Activated T-cell treated with anti-CD3 and anti-CD28 coated beads for 48 hours (primary cell): ENCODE measurements around the gene DYNLT2.
A peak's percentile ranks its signal among the peaks of the same experiment; 100 is the strongest.

Experiments
- DNase-seq: peaks from one replicate; pipeline ENCODE4 v3.0.0-alpha.2; 2020; ENCODE audit warnings: low read depth

DYNLT2 gene

DNA sequence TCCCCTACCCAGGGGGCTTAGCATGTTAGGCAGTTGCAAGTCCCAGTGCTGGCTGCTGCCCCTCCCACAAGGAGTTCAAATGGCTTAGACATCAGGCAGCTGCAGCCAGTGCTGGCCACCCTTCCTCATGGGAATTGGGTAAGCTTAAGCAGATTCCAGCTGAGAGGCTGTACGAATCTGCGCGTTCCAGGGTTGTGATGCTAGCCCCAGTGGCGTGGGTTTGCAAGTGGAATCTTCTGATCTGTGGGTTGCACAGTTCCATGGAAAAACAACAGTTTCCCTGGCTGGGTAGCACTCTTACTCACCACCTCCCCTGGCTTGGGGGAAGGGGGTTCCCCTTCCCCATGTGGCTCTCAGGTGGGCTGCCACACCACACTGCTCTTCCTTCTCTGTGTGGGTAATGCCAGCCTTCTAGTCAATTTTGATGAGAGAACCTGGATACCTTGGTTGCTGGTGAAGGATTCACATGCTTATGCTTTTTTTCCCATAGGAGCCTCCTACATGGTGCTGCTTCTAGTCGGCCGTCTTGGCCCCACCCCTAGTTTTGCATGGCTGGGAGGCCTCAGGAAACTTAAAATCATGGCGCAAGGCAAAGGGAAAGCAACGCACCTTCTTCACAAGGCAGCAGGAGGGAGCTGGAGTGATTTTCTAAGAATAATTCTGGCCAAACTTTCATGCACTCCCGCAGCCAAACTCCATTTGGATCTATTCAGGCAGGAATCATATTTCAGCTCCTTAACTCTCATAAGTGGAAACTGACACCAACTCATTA, 13.0 kb downstream of the DYNLT2 start:
- no peak for DNase-seq

DNA sequence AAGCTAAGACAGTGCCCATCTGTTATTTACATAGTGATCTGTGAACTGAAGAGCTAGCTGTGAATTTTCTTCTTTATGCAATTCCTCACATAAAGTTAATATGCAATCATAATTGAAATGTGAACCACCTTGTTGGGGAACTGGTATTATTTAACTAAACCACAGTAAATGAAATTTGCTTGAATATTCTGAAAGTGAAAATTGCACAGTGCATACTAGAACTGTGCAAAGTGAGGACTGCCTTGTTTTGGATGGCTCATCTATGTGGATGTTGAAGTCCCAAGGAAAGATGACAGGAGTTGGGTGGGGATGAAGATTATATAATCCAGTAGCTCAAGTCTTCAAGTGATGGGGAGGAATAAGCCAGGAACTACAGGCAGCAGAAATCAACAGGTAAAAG, 21.4 kb downstream of the DYNLT2 start:
- no peak for DNase-seq

DNA sequence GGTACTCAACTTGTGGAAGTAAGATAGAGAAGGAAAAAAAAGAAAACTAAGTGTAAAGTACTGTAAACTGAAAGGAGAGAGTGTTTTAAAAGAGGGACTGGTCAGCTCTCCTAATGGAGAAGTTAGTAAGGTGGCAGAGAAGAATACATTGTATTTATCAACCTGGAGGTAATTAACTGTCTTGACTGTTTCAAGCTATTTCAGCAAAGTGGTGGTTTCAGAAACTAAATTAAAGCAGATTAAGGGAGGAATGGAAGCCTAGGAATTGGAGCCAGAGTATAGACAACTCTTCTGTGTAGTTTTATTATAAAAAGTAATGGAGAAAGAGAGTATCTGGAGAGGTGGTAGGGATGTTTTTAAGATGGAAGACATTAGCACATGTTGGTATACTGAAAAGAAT, 24.4 kb downstream of the DYNLT2 start:
- no peak for DNase-seq

DNA sequence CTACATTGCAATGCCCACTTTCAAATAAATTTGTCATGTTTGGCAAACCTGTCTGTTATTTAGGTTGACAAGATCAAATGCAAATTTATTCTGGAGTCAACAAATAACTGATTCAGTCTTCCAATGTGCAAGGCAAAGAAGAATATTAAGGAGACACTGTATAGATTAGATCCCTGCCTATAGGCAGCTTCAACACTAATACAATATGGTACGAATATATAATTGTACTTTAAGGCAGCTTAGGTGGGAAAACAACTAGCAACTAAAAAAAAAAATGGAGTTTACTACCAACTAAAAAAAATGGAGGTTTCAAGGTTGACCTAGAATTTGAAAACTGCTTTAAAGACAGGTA, 25.3 kb downstream of the DYNLT2 start:
- DNase-seq = no peak

DNA sequence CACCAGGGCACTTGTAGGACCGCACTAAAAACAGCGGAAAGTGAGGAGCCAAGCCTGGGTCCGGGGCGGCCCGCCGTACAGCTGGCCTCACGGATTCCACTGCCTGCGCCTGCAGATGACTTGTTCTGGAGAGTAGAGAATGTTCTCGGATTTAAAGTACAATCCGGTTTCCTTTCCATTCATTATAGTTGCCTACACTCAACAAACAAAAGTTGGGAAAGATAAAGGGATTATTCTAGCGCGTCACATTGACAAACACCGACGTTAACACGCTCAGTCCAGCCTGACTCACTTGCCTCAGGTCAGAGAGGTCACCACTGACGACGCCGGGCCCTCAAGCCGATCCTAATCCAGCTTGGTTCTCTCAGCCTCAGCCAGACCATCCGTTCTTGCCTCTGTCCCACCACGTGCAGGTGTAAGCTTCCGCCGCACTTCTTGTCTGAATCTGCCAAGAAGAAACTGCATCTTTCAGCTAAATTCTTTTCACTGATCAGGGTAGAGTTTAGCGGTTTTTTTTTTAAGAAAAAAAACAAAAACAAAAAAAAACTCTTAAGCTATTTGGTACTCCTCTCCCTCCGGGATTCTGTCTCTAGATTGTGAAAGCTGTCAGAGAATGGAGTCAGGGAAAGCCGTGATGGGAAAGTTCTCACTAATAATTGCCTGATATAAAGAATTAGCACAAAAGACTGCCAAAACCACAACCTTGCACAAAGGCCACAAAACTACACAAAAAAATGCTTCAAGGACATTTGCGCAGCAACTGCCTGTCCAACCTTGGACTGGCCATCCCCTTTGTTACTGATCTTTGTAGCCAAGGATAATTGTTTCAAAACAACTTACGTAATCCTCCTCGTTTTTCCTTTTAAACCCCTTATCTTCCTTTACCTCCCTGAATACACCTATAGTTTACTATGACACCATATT, 26.0 kb downstream of the DYNLT2 start:
- DNase-seq = peak; percentile 14

DNA sequence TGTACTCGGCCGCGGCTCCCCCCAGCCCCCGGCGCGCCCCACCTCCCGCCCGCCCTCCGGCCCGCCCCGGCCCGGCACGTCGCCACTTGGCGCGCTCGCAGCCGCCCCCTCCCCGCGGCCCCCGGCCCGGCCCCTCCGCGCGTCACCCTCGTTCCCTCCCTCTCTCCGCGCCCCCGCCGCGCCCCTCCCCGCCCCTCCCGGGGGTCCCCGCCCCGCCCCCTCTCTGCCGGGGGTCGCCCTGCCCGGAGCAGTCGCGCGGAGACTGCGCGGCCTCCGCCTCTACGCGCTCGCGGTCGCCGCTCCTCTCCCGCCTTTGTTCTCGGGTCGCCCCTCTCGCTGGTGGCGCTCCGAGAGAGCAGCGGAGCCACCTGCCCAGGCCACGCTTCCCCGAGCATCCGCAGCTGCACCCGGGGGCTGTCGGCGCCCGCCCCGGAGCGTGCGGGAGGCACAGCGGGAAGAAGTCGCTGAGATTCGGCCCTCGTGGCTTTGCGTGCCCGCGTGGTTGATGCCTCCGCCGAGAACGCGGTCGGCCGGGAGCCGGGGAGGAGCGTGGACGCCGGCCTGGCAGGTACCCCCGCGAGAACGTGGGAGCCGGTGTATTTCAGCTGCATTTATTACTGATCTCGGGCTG, 26.8 kb downstream of the DYNLT2 start, which contains the start of gene PHF10:
Gene PHF10, minus strand, starts transcription at position 7 of the 631 bp plus-strand sequence. CDS start 569 bp downstream, outside the sequence.
- peak; percentile 70 for DNase-seq

DNA sequence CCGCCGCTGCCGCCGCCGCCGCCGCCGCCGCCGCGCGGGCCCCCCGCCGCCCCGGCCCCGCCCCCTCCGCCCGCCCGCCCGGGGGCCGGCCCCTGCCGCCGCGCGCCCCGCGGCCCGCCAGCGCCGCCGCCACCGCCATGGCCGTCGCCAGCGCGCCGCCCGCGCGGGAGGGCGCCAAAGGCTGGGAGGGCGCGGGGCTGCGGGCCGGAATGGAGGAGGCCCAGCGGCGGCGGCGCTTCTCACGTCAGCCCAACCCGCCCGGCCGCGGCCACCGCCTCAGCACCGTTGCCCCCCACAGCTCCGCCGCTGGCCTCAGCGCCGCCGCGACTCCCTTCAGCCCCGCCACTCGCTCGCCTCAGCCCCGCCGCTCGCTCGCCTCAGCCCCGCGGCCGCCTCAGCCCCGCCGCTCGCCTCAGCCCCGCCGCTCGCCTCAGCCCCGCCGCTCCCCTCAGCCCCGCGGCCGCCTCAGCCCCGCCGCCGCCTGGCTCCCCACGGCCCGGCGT, 27.3 kb downstream of the DYNLT2 start:
- peak; percentile 31 for DNase-seq

DNA sequence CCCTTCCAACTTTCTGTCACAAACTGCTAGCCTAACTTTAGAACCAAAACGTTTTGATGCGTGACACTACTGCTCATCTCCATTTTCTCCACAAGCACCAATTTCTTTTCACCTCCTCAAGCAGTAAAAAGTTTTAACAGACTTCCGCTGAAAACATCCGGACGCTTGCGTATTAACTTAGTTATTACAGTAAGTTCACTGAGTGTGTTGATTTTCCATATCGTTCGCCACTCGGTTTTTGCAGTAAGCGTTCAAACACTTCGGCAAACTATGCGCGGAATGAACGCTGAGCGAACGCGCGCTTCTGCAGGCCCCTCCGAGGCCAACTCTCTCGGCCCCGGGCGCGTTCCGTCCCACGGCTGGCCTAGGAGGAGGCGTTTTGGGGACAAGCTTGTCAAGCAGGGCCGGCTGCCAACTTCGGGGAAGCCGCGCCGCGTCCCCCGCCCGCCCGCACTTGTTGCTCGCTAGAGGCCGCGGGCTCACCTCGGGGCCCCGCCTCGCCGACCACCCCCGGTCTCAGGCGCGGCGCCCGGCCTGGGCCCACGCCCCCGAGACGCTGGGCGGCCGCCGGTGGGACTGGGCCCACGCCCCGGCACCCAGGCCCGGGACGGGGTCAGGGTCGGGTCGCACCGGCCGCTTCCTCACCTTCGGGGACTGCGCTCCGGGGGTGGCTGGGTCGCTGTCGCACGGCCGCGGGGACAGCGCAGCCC, 28.0 kb downstream of the DYNLT2 start:
- DNase-seq = peak; percentile 62

DNA sequence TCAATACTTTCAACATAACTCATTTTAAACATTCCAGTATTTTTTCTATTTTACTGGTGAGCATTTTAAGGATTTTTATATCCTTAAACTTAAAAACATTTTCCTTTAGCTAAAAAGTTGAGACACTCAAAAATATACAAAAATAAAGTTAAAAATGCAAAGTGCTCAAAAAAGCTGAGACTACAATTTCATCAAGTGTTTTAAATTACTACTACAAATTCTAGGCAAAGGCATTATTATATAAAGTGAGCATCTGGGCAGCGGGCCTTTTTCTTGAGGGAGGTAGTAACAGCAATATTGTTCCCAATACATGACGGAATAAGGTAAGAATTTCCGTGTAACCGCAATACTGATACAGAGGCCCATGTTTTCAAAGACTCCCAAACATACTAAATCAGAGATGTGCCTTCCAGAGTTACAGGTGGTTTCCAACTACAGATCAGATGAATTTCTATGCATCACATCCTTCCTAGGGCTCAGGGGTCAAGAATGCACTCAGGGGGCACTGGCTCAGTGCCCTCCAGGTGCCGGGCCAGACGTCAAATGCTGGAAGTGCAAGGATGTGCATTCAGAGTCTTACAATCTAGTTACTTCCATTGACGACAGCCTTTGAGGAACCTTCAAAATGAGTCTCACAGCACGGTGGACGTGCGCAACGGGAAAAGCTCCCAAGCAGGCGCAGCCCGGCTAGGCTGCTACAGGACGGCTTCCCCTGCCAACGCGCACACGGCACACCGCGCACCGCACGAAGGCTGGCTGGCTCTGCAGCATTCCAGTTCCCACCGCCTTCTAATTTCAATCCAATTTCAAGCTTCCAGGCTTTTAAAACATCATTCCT, 28.8 kb downstream of the DYNLT2 start:
- peak; percentile 38 for DNase-seq

DNA sequence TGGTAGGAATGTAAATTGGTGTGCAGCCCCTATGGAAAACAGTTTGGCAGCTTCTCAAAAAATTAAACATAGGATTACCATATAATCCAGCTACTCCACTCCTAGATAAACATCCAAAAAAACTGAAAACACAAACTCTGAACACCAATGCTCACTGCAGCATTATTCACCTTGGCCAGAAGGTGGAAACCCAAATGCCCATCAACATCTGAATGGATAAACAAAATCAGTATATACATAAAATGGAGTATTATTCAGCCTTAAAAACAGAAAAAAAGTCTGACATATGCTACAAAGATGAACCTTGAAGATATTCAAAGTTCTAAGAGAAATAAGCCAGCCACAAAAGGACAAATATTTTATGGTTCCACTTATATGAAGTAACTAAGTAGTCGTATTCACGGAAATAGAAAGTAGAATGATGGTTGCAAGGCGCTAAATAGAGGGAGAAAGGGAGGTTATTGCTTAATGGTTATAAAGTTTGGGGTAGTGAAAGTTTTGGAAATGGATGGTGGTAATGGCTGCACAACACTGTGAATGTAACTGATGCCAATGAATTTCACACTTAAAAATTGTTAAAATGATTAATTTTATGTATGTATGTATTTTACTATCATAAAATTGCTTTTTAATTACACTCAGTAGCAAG, 31.0 kb downstream of the DYNLT2 start:
- DNase-seq = no peak

DNA sequence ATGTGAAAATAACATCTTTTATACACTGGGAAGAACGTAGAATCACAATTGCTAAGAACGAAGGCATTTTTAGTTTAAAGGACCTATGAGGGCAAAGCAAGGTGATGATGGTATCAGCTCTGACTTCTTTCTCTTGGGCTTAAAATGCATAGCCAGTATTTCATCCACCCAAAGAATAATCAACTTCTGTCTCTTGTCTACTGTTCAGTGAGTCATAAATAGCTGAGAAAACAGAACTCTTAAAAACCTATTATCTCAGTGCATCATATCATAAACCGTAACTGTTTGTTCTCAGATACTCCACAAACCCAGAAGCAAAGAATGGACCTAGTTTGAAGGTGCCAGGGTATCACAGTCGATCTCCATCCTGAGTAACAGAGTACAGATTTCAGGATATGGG, 32.3 kb downstream of the DYNLT2 start:
- no peak for DNase-seq

DNA sequence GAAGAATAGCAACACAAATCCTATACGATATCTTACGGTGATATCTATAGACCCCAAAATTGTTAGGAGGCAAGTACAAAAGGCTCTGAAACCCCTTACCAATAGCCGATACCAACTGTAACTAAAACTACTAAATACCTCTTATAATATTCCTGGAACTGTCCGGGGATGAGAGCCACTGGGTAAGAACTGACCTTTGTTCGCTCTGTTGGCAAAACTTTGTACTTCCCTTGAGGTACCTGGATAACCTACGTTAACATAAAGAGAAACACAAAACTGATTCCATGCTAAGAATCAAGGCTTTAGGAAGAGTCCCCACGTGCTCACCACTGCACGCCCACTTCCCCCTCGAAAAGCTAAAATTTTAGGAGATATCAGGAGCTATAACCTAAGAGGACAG, 36.8 kb downstream of the DYNLT2 start:
- no peak for DNase-seq

DNA sequence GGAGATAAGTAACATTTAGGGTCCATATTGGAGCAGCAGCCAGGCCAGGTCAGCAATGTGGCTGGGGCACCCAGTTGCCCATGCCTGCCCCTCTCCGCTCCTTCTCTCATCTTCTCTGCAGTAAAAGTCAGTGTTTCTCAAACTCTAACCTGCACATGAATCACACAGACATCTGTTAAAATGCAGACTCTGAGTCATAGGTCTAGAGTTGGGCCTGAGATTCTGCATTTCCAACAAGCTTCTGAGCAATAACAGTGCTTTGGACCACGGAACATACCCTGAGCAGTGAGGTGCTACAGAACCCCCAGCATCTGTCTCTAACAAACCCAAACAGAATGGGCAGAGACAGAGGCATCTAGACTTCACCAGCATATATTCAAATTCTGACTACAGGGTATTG, 37.2 kb downstream of the DYNLT2 start:
- no peak for DNase-seq

DNA sequence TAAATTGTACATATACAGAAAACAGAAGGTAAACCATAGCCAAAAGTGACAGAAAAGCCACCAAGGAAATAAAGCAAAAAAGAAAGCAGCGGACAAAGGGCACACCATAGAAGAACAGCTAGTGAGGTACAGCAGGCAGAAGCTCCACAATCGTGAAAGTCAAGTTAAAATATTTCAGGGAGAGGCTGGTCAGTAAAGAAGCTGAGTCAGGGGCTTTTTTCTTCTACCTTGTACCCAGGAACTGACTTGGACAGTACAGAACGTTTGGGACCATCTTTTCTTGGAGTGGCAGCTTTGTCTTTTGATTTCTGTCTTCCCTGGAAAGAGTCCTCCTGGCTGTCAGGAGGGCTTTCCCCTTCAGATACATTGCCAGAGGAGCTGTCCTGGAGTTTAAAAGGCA, 41.4 kb downstream of the DYNLT2 start:
- DNase-seq = no peak

DNA sequence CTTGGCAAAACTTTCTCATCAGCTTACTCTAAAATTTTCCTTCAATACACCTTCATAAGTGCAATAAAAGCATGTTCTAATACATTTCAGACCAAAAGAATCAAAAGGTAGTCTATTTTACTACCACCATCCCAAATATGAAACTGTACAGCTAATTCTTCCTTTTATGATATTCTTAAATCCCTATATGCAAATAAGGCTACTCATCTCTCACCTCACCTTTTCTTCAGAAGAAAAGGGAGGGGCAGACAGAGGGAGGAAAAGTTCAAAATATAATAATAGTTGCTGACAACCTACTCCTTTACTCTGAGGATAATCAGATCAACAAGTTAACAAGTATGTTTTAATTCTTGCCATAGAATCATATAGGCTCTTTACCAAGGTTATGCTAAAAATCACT, 42.1 kb downstream of the DYNLT2 start:
- no peak for DNase-seq

DNA sequence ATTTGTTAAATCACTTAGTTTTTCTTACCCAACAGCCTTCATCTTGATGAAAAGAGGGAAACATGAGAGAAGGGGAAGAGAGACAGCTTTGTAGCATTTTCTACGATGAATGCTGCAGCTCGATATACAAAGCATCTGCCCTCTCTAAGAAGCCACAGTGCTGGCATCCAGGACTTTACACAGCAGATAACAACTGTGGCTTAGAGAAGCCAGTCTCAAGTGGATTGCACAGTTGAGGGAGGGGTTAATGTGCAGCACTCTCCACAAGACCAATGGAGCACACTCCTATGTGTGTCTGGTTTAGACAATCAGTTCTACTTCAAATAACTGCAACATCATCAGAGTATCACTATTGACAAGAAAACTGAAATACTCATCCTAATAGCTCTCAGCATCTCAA, 43.6 kb downstream of the DYNLT2 start:
- no peak for DNase-seq

DNA sequence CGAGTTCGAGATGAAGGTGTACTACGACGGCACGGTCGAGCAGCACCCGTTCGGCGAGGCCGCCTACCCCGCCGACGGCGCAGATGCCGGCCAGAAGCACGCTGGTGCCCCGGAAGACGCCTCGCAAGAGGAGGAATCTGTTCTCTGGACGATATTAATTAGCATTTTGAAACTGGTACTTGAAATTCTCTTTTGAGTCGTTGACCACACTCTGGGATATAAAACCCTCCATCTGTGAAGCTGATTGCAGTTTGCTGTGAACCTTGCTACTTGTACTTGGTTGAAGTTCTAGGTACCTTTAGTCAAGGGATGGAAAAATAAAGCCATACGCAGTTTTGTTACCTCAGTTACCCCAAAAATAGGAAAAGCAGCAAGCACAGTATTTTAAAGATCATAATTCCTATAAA, 48.5 kb downstream of the DYNLT2 start:
- DNase-seq = no peak

DNA sequence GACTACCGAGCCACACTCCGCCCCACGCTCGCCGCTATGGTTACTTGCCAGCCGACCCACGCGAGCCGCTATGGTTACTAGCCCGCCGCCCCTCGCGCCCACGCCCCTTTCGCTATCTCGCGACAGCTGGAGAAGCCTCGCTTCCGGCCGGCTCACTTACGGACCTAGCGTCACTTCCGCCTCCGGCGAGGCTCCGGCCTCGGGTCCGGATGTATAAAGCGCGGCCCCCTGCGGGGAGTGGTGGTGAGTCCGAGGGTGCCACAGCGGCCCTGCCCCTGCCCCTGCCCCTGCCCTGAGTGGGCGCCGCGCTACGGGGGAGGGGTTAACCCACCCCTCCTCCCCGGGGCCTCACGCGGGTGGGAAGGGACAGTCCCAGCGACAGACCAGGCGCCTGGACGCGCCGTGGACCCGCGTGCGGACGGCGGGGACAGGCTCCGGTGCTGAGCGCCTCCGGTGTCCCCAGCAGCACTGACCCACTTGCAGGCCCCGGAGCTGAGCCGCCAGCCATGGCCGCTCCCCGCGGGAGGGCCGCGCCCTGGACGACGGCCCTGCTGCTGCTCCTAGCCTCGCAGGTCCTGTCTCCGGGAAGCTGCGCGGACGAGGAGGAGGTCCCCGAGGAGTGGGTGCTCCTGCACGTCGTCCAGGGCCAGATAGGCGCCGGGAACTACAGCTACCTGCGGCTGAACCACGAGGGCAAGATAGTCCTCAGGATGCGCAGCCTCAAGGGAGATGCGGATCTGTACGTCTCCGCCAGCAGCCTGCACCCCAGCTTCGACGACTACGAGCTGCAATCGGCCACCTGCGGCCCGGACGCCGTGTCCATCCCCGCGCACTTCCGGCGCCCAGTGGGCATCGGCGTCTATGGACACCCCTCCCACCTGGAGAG, 49.2 kb downstream of the DYNLT2 start, which contains the start of the genes C6orf120 and WDR27:
Gene C6orf120, plus strand, starts transcription at position 173 of the 886 bp plus-strand sequence. Its CDS starts 334 bp downstream, at position 507.
Gene WDR27, minus strand, starts transcription at position 76 of the 886 bp plus-strand sequence. CDS start 13,024 bp downstream, outside the sequence.
- peak; percentile 98 for DNase-seq

DNA sequence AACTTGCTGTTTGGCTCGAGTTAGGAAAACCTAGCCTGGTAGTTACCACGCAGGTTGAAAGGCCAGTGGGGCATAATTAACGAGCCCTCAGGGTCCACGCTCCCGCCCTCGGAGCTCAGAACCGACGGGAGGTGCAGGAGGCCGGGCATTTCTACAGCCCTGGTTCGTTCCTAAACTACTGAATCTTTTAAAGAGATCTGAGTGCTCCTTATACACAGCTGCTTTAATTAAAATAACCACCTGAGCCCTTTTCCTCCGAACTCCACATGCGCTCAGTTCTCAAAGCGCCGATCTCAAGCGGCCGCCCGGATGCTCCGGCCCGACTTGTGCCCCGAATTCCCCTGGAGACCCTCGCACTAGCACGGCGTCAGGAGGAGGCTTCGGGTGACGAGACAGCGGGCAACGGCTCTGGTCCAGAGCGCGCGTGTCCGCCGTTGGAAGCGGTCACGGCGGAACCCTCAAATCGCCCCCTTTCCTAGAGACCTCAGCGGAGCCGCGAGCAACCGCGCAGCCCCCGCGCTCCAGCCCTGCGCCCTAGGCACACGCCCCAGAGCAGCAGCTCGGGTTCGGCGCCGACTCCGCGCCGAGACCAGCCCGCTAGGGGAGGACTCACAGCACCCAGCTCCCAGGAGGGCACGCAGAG, 49.9 kb downstream of the DYNLT2 start:
- DNase-seq = no peak
